ENCODE measurements around the gene PRKCI. TPM values are rescaled to one million over a fixed set of nuclear protein-coding genes. Genes with fewer than 3 reads are reported as not detected.

PRKCI gene

GRCh38 chr3:170353485-170353884 is 131.3 kb downstream of the PRKCI start:
- Histone ChIP-seq H3K27me3 (ENCODE audit: control insufficient read depth, insufficient read depth, low read length) (no peaks in the 10 kb centered on the region), H3K4me3 (ENCODE audit: low read length) (no peak overlapping the region), H3K9me3 (replicated peaks; ENCODE audit: low read length) (no peaks in the 10 kb centered on the region), H3K4me2 (ENCODE audit: low read length) (no peak overlapping the region), H3K36me3 (ENCODE audit: insufficient read depth, low read length) (no peaks in the 10 kb centered on the region), H3K4me1 (ENCODE audit: control insufficient read depth, insufficient read depth, low read length) (peaks cover 15% of the 10 kb centered on the region), H3K9ac (ENCODE audit: low read depth, low read length) (no peak overlapping the region)

GRCh38 chr3:170354760-170355159 is 132.5 kb downstream of the PRKCI start:
- peaks cover 2% of the 10 kb centered on the region for H3K36me3 ChIP-seq (ENCODE audit: insufficient read depth, low read length)
- H3K4me3 ChIP-seq (ENCODE audit: low read length) = no peak overlapping the region
- no peaks in the 10 kb centered on the region for H3K27me3 ChIP-seq (ENCODE audit: control insufficient read depth, insufficient read depth, low read length)
- H3K4me1 ChIP-seq (ENCODE audit: control insufficient read depth, insufficient read depth, low read length) = peaks cover 15% of the 10 kb centered on the region
- H3K9ac ChIP-seq (ENCODE audit: low read depth, low read length) = no peak overlapping the region
- no peak overlapping the region for H3K4me2 ChIP-seq (ENCODE audit: low read length)
- H3K9me3 ChIP-seq (replicated peaks; ENCODE audit: low read length) = no peaks in the 10 kb centered on the region

Small RNA genes within 50 kb of the gene (small RNA-seq; reads per million reads assigned to genes)
- not detected for gene RF00019
